SK-N-SH (cell line): ENCODE results near the gene SULT6B1. TPM values are rescaled to one million over a fixed set of nuclear protein-coding genes. Genes with fewer than 3 reads are reported as not detected.
"Not testable (repeated sequence)": the region's sequence is repeated elsewhere in the genome, so short reads cannot be mapped to it uniquely, and the experiment has no call there.

ENCODE experiments used
- CTCF ChIA-PET: fragments of 300-600, 350-600 bp; formaldehyde crosslinking; extraction: SDS; loops from one replicate; lab custom pipeline; 2021; lab: Yijun Ruan, JAX
- POLR2A ChIA-PET: fragments of 350-600 bp; sonication (Branson Sonifier 250); formaldehyde crosslinking; extraction: SDS; loops from one replicate; lab custom pipeline; 2020; ENCODE audit warnings: antibody characterized with exemption, inconsistent platforms; lab: Yijun Ruan, JAX
- DNase-seq: peaks from one replicate; pipeline ENCODE4 v3.0.0; 2012
- H2AFZ ChIP-seq: fragments of 200-600 bp; sonication (generic); 2 replicates; pipeline ENCODE4 v1.8.1; 2016; ENCODE audit warnings: antibody characterized with exemption, mild to moderate bottlenecking, low read depth
- H3F3A ChIP-seq: fragments of 200-600 bp; sonication (generic); replicated peaks from 2 replicates; pipeline ENCODE3; 2016; ENCODE audit warnings: antibody characterized with exemption, mild to moderate bottlenecking; ENCODE audit not compliant: insufficient read depth
- H3K27ac ChIP-seq, 2 experiments: fragments of 200-500 bp in 1 of 2; fragments of 200-600 bp in 1 of 2; sonication (Bioruptor generic) in 1 of 2; sonication (generic), shearing (Covaris generic) in 1 of 2; 2 replicates each; pipeline versions ENCODE4 v1.5.1 to v1.6.1; 2014 to 2016; ENCODE audit warnings: low read depth in 2 of 2, inconsistent platforms in 1 of 2, low read length in 1 of 2, mild to moderate bottlenecking in 1 of 2, mixed read lengths in 1 of 2
- H3K27me3 ChIP-seq: fragments of 200-600 bp; sonication (generic), shearing (Covaris generic); 2 replicates; pipeline ENCODE4 v1.6.1; 2016; ENCODE audit warnings: mixed run types; ENCODE audit not compliant: insufficient read depth
- H3K36me3 ChIP-seq, 2 experiments: fragments of 200-500 bp in 1 of 2; fragments of 200-600 bp in 1 of 2; sonication (Bioruptor generic) in 1 of 2; sonication (generic) in 1 of 2; replicated peaks in 1 of 2; 2 replicates each; pipeline versions ENCODE3 to v1.5.1; 2014 to 2016; ENCODE audit warnings: low read length in 1 of 2, mild to moderate bottlenecking in 1 of 2; ENCODE audit not compliant: insufficient read depth in 2 of 2, control insufficient read depth in 1 of 2
- H3K4me1 ChIP-seq, 2 experiments: fragments of 200-500 bp in 1 of 2; fragments of 200-600 bp in 1 of 2; sonication (Bioruptor generic) in 1 of 2; sonication (generic), shearing (Covaris generic) in 1 of 2; 2 replicates each; pipeline versions ENCODE4 v1.5.1 to v1.6.1; 2014 to 2016; ENCODE audit warnings: low read depth in 1 of 2, low read length in 1 of 2, mixed run types in 1 of 2; ENCODE audit not compliant: insufficient read depth in 2 of 2, control insufficient read depth in 1 of 2
- H3K4me2 ChIP-seq: fragments of 200-600 bp; sonication (generic), shearing (Covaris generic); 2 replicates; pipeline ENCODE4 v1.6.1; 2017; ENCODE audit warnings: mixed run types
- H3K4me3 ChIP-seq, 2 experiments: fragments of 200-500 bp in 1 of 2; fragments of 200-600 bp in 1 of 2; sonication (Bioruptor generic) in 1 of 2; sonication (generic), shearing (Covaris generic) in 1 of 2; 2 replicates each; pipeline versions ENCODE4 v1.5.1 to v1.8.1; 2014 to 2016; ENCODE audit warnings: low read depth in 2 of 2, inconsistent platforms in 1 of 2, low read length in 1 of 2, mild to moderate bottlenecking in 1 of 2, mixed read lengths in 1 of 2, moderate library complexity in 1 of 2
- H3K79me2 ChIP-seq: fragments of 200-600 bp; sonication (generic); 2 replicates; pipeline ENCODE4 v1.8.1; 2017; ENCODE audit warnings: mild to moderate bottlenecking; ENCODE audit not compliant: insufficient read depth
- H3K9ac ChIP-seq: fragments of 200-600 bp; sonication (generic); 2 replicates; pipeline ENCODE4 v1.6.1; 2017; ENCODE audit warnings: mixed run types
- H3K9me2 ChIP-seq: fragments of 200-600 bp; sonication (generic); 2 replicates; pipeline ENCODE4 v1.6.1; 2017; ENCODE audit warnings: mixed run types
- H3K9me3 ChIP-seq: fragments of 200-600 bp; sonication (generic); 2 replicates; pipeline ENCODE4 v1.6.1; 2017; ENCODE audit warnings: mixed run types, mild to moderate bottlenecking, moderate library complexity
- H4K20me1 ChIP-seq: fragments of 200-600 bp; sonication (generic); 2 replicates; pipeline ENCODE4 v1.6.1; 2017; ENCODE audit warnings: mild to moderate bottlenecking, mixed run types; ENCODE audit not compliant: insufficient read depth
- CTCF ChIP-seq: fragments of 200-600 bp; sonication (generic); IDR thresholded peaks from 2 replicates; pipeline ENCODE4 v1.6.1; 2017; ENCODE audit warnings: antibody characterized with exemption, mild to moderate bottlenecking, moderate library complexity
- FOXJ3 ChIP-seq: sonication (generic); formaldehyde crosslinking; IDR thresholded peaks from 2 replicates; pipeline ENCODE4 v1.5.1; 2020; ENCODE audit warnings: mild to moderate bottlenecking, missing genetic modification reagents
- GABPA ChIP-seq: IDR thresholded peaks from 2 replicates; pipeline ENCODE4 v1.4.0; 2012; ENCODE audit warnings: low read depth, mild to moderate bottlenecking
- IRF3 ChIP-seq: fragments of 150-350 bp; IDR thresholded peaks from 2 replicates; pipeline ENCODE4 v1.6.1; 2016; ENCODE audit warnings: mild to moderate bottlenecking, low read depth, low read length
- POLR2AphosphoS5 ChIP-seq: IDR thresholded peaks from 2 replicates; pipeline ENCODE4 v1.6.1; 2012; ENCODE audit warnings: low read depth, low read length
- RCOR1 ChIP-seq: fragments of 150-350 bp; IDR thresholded peaks from 2 replicates; pipeline ENCODE4 v1.6.1; 2017; ENCODE audit warnings: antibody characterized with exemption, low read length
- SMC3 ChIP-seq: IDR thresholded peaks from 2 replicates; pipeline ENCODE4 v1.6.1; 2012; ENCODE audit warnings: low read depth, low read length, improper control_type of control experiment
- TEAD4 ChIP-seq: IDR thresholded peaks from 2 replicates; pipeline ENCODE4 v1.4.0; 2012; ENCODE audit warnings: mild to moderate bottlenecking, borderline replicate concordance; ENCODE audit not compliant: insufficient read depth
- USF1 ChIP-seq: IDR thresholded peaks from 2 replicates; pipeline ENCODE4 v1.4.0; 2012; ENCODE audit warnings: low read depth, borderline replicate concordance
- YY1 ChIP-seq: IDR thresholded peaks from 2 replicates; pipeline ENCODE4 v1.4.0; 2012; ENCODE audit warnings: low read depth, mild to moderate bottlenecking
- WGBS: methylation state at CpG from one replicate; pipeline ENCODE4 v1.1.6; 2017; ENCODE audit warnings: low lambda C conversion rate; 5-methylcytosine and 5-hydroxymethylcytosine counted together
- polyA plus RNA-seq, 3 experiments: library from polyadenylated mRNA; depleted of rRNA; stranded (reverse); fragments of >200 nt; gene quantifications; 2 replicates each; pipeline ENCODE4 v1.2.3, GENCODE V29; 2012
- TF ChIP-seq, protein P1 (sequence below): IDR thresholded peaks from 2 replicates; pipeline ENCODE4 v1.4.0; 2012; ENCODE audit warnings: low read depth, borderline replicate concordance

SULT6B1 gene
- polyA plus RNA-seq, 1 of the 3 experiments (the other 2 are of a cell fraction) = not detected

- no peak overlapping the region for H3K4me2 ChIP-seq
- peaks cover 54 to 62% of the 10 kb centered on the region in 2 experiments for H3K36me3 ChIP-seq
- TF ChIP-seq YY1 = no peak
- TF ChIP-seq POLR2AphosphoS5 = no peak
- no peak for TF ChIP-seq IRF3
- TF ChIP-seq RCOR1 = no peak
- no peak for TF ChIP-seq USF1
- TF ChIP-seq GABPA = no peak
- TF ChIP-seq TEAD4 = no peak
- TF ChIP-seq, protein P1, sequence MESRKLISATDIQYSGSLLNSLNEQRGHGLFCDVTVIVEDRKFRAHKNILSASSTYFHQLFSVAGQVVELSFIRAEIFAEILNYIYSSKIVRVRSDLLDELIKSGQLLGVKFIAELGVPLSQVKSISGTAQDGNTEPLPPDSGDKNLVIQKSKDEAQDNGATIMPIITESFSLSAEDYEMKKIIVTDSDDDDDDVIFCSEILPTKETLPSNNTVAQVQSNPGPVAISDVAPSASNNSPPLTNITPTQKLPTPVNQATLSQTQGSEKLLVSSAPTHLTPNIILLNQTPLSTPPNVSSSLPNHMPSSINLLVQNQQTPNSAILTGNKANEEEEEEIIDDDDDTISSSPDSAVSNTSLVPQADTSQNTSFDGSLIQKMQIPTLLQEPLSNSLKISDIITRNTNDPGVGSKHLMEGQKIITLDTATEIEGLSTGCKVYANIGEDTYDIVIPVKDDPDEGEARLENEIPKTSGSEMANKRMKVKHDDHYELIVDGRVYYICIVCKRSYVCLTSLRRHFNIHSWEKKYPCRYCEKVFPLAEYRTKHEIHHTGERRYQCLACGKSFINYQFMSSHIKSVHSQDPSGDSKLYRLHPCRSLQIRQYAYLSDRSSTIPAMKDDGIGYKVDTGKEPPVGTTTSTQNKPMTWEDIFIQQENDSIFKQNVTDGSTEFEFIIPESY = no peak
- no peak for TF ChIP-seq CTCF
- TF ChIP-seq SMC3 = no peak
- TF ChIP-seq FOXJ3 (CRISPR knock-in tag) = no peak
- H3K4me3 ChIP-seq = no peak overlapping the region
- peaks cover 23% of the 10 kb centered on the region for H4K20me1 ChIP-seq
- WGBS = 95% methylated on average over 4 of the region's 4 CpGs
- no peak overlapping the region for H2AFZ ChIP-seq
- H3K79me2 ChIP-seq = peaks cover 86% of the 10 kb centered on the region
- CTCF ChIA-PET = no interaction called here
- peaks cover 4% of the 10 kb centered on the region for H3F3A ChIP-seq
- DNase-seq = no peak
- H3K4me1 ChIP-seq = peaks cover 17 to 22% of the 10 kb centered on the region in 2 experiments; a peak in 3 of 4 replicates
- H3K9me3 ChIP-seq = no peaks in the 10 kb centered on the region
- no peak overlapping the region for H3K27ac ChIP-seq
- POLR2A ChIA-PET = no interaction called here
- no peak overlapping the region for H3K9ac ChIP-seq
- no peaks in the 10 kb centered on the region for H3K9me2 ChIP-seq
- H3K27me3 ChIP-seq = no peaks in the 10 kb centered on the region
These were observed 38.4 kb upstream of the SULT6B1 start for GRCh38 chr2:37226863-37227262.

DNA sequence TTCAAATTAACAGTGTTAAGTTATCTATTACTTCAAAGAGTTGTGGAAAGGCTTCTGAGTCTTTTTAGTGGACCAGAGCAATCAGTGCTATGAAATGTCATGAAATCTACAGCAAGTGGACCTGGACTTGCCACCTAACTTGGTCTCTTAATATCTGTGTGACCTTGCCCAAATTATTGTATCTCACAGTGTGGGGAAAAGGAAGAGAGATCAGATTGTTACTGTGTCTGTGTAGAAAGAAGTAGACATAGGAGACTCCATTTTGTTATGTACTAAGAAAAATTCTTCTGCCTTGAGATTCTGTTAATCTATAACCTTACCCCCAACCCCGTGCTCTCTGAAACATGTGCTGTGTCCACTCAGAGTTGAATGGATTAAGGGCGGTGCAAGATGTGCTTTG lies 36.7 kb upstream of the SULT6B1 start:
- peaks cover 70 to 72% of the 10 kb centered on the region in 2 experiments for H3K36me3 ChIP-seq
- H3K4me1 ChIP-seq = peaks cover 17 to 20% of the 10 kb centered on the region in 2 experiments; a peak in 3 of 4 replicates
- H3K9me2 ChIP-seq, POLR2A ChIA-PET, DNase-seq, H3K9ac ChIP-seq, H3F3A ChIP-seq, H3K4me2 ChIP-seq, H3K9me3 ChIP-seq, H3K4me3 ChIP-seq, H3K27ac ChIP-seq, CTCF ChIA-PET, H2AFZ ChIP-seq, H3K27me3 ChIP-seq: not testable (repeated sequence)
- peaks cover 72% of the 10 kb centered on the region for H3K79me2 ChIP-seq
- peaks cover 22% of the 10 kb centered on the region for H4K20me1 ChIP-seq
- WGBS = no CpG with 5 or more reads among the region's 2 CpGs
